B cell (primary cell): ENCODE measurements around the gene RPS15. TPM values are rescaled to one million over a fixed set of nuclear protein-coding genes. Genes with fewer than 3 reads are reported as not detected.

Experiments used
- ATAC-seq: fragments of 200-7000 bp; cut with Tn5 transposase; one replicate; pipeline ENCODE4 v1.10.0; 2021; ENCODE audit warnings: low read depth, mild to moderate bottlenecking, moderate number of reproducible peaks, moderate library complexity
- CTCF ChIA-PET: fragments of 350-600 bp; sonication (Branson Sonifier 250); formaldehyde crosslinking; loops from one replicate; lab custom pipeline; 2021; ENCODE audit warnings: antibody characterized with exemption, inconsistent platforms; lab: Charles Lee
- POLR2A ChIA-PET: fragments of 350-600 bp; sonication (Branson Sonifier 250); formaldehyde crosslinking; loops from one replicate; lab custom pipeline; 2021; ENCODE audit warnings: antibody characterized with exemption; lab: Charles Lee
- DNase-seq: peaks from one replicate; pipeline ENCODE4 v3.0.0; 2013
- H2AFZ ChIP-seq: 2 replicates; pipeline ENCODE4 v1.6.1; 2012; ENCODE audit warnings: mild to moderate bottlenecking, low read depth, low read length; ENCODE audit not compliant: insufficient read depth, poor library complexity, severe bottlenecking
- H3K27ac ChIP-seq, 2 donors: 1 replicate in 1 of 2; 2 replicates in 1 of 2; pipeline ENCODE4 v1.5.1; 2012 to 2013; ENCODE audit warnings: low read length in 2 of 2, mild to moderate bottlenecking in 2 of 2, moderate library complexity in 1 of 2
- H3K27me3 ChIP-seq, 4 experiments: fragments of 200-600 bp in 1 of 4; sonication (generic) in 1 of 4; replicated peaks in 1 of 4; 1 replicate in 2 of 4; 2 replicates in 2 of 4; pipeline versions ENCODE4 v1.6.1 to v1.7.0; 2013 to 2016; ENCODE audit warnings: low read length in 3 of 4, mild to moderate bottlenecking in 2 of 4, mixed read lengths in 1 of 4, moderate library complexity in 1 of 4; ENCODE audit not compliant: insufficient read depth in 4 of 4, control insufficient read depth in 3 of 4; ENCODE audit errors: control extremely low read depth in 1 of 4
- H3K36me3 ChIP-seq, 2 experiments: replicated peaks in 1 of 2; 1 replicate in 1 of 2; 2 replicates in 1 of 2; pipeline versions ENCODE4 v1.6.1 to v1.7.1; 2013; ENCODE audit warnings: low read length in 1 of 2; ENCODE audit not compliant: insufficient read depth in 2 of 2, control insufficient read depth in 1 of 2; ENCODE audit errors: control extremely low read depth in 1 of 2, extremely low read depth in 1 of 2
- H3K4me1 ChIP-seq, 2 donors: fragments of 200-600 bp in 1 of 2; sonication (generic) in 1 of 2; 1 replicate in 1 of 2; 2 replicates in 1 of 2; pipeline versions ENCODE4 v1.5.1 to v1.6.1; 2013 to 2017; ENCODE audit warnings: low read length in 2 of 2; ENCODE audit not compliant: control insufficient read depth in 2 of 2, insufficient read depth in 2 of 2
- H3K4me2 ChIP-seq: replicated peaks from 2 replicates; pipeline ENCODE3; 2012; ENCODE audit warnings: mild to moderate bottlenecking, low read depth, low read length; ENCODE audit not compliant: poor library complexity, severe bottlenecking
- H3K4me3 ChIP-seq, 5 experiments: fragments of 200-600 bp in 1 of 5; sonication (generic) in 1 of 5; 1 replicate in 3 of 5; 2 replicates in 2 of 5; pipeline versions ENCODE4 v1.5.1 to v1.7.0; 2011 to 2016; ENCODE audit warnings: low read length in 4 of 5, mild to moderate bottlenecking in 4 of 5, low read depth in 2 of 5, control low read depth in 1 of 5, moderate library complexity in 1 of 5; ENCODE audit not compliant: insufficient read depth in 1 of 5; ENCODE audit errors: control extremely low read depth in 1 of 5, extremely low read depth in 1 of 5
- H3K79me2 ChIP-seq: fragments of 200-600 bp; sonication (generic); one replicate; pipeline ENCODE4 v1.6.0; 2016; ENCODE audit warnings: low read length; ENCODE audit not compliant: control insufficient read depth, insufficient read depth
- H3K9ac ChIP-seq: fragments of 200-600 bp; sonication (generic); 2 replicates; pipeline ENCODE4 v1.6.1; 2017; ENCODE audit warnings: mild to moderate bottlenecking, low read length, moderate library complexity
- H3K9me3 ChIP-seq, 3 donors: one replicate each; pipeline versions ENCODE4 v1.6.1 to v1.7.1; 2013; ENCODE audit warnings: low read length in 2 of 3; ENCODE audit not compliant: control insufficient read depth in 2 of 3, insufficient read depth in 1 of 3; ENCODE audit errors: control extremely low read depth in 1 of 3
- H4K20me1 ChIP-seq: 2 replicates; pipeline ENCODE4 v1.6.0; 2012; ENCODE audit warnings: mild to moderate bottlenecking, low read length; ENCODE audit not compliant: insufficient read depth, control insufficient read depth, poor library complexity, severe bottlenecking
- H3K27ac Mint-ChIP-seq: one replicate; pipeline ENCODE4 v1.8.0; 2021; ENCODE audit warnings: mixed read lengths
- H3K27me3 Mint-ChIP-seq: one replicate; pipeline ENCODE4 v1.8.0; 2021; ENCODE audit warnings: mixed read lengths
- H3K4me1 Mint-ChIP-seq: one replicate; pipeline ENCODE4 v1.8.0; 2021; ENCODE audit warnings: mixed read lengths
- H3K4me3 Mint-ChIP-seq: one replicate; pipeline ENCODE4 v1.8.0; 2021; ENCODE audit warnings: mixed read lengths
- H3K9me3 Mint-ChIP-seq: one replicate; pipeline ENCODE4 v1.8.0; 2022; ENCODE audit warnings: mixed read lengths; ENCODE audit not compliant: insufficient read depth
- EZH2 ChIP-seq: IDR thresholded peaks from 2 replicates; pipeline ENCODE4 v1.6.1; 2012; ENCODE audit warnings: borderline replicate concordance, low read depth, mild to moderate bottlenecking, moderate library complexity, low read length; ENCODE audit not compliant: insufficient read depth, poor library complexity, severe bottlenecking
- WGBS: methylation state at CpG from one replicate; pipeline ENCODE4 v1.1.5; 2013; ENCODE audit warnings: missing lambda C conversion rate; ENCODE audit not compliant: insufficient coverage; 5-methylcytosine and 5-hydroxymethylcytosine counted together
- intact Hi-C: fragments of 100-400 bp; cut with micrococcal nuclease; formaldehyde crosslinking; loops from one replicate; pipeline ENCODE4 v1.10.0; 2022
- polyA plus RNA-seq: library from polyadenylated mRNA; depleted of rRNA; stranded (reverse); fragments of >200 nt; gene quantifications from 2 replicates; pipeline ENCODE4 v1.2.3, GENCODE V29; 2012
- total RNA-seq, 2 donors: library from RNA; stranded (reverse); fragments of 120-200 nt in 1 of 2; gene quantifications; 1 replicate in 1 of 2; 2 replicates in 1 of 2; pipeline versions ENCODE4 v1.2.3 to v1.2.4, GENCODE V29; 2013 to 2022
- TF ChIP-seq, protein P1 (sequence below): fragments of 200-600 bp; IDR thresholded peaks from one replicate; pipeline ENCODE4 v1.8.0; 2022; ENCODE audit warnings: antibody characterized with exemption, mild to moderate bottlenecking

Gene RPS15
- total and polyA plus RNA-seq, 2 donors (not counting 1 experiment from before 2014, with no cell fraction given), result 1,520 to 6,007 TPM

DNA sequence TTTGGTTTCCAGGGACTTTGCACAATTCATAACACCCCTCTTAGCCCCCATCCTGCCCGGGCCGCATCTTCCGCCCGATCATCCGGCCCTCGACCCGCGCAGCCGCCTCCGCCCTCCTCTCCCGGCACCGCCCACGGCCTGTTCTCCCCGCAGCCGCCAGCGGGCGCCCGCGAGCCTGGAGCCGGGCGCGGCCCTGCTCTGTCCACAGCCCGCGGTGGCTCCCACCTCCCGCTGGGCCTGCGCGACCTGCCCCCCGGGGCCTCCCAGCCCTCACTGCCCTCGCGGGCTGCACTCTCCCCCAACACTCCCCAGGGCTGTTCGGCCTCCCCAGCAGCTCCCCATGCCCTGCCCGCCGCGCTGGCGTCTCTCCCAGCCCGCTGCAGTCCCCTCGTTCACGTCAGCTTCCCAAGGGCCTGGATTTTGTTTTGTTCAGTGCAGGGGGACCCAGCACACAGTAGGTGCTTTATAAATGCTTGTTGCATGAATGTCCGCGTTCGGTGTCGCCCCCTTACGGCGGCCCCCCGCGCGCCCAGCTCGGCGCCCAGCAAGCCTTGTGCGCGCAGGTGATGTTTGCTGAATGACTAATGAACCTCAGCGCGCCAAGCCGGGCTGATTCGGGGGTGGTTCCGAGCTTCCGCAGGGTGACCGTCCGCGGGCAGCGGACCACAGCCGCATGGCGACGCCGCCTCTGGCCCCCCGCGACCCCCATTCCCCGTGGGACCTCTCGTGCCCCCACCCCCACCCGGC is 7.2 kb downstream of the RPS15 start:
- peaks cover 57% of the 10 kb centered on the region for H4K20me1 ChIP-seq
- peak; percentile 94 for ATAC-seq
- H3K9ac ChIP-seq, result peak overlapping the region; percentile 61
- H3K4me3 Mint-ChIP-seq, result peak overlapping the region; percentile 84
- H3K27me3 Mint-ChIP-seq, result peaks cover 24% of the 10 kb centered on the region
- CTCF ChIA-PET, result interaction anchor here (0.8 to 2.5 kb wide), 5 partner anchors 10 to 353 kb away, joined by 3 to 11 read pairs (median 4); no protein-coding TSS in a partner anchor
- H3K9me3 Mint-ChIP-seq, result no peaks in the 10 kb centered on the region
- H3K36me3 ChIP-seq, result peaks cover 0 to 14% of the 10 kb centered on the region in 2 experiments
- POLR2A ChIA-PET, result interaction anchor here (0.6 to 1.7 kb wide), 4 partner anchors 23 to 257 kb away, joined by 3 to 4 read pairs (median 4); no protein-coding TSS in a partner anchor
- H3K4me2 ChIP-seq, result peak overlapping the region; percentile 86
- intact Hi-C loops, result loop anchor here (2.0 kb wide), 1 partner anchor 33 kb away; the partner anchor contains the start of gene C19orf25
- peaks cover 0 to 42% (median 23%) of the 10 kb centered on the region in 4 experiments for H3K27me3 ChIP-seq
- H3K9me3 ChIP-seq, result peaks cover 0 to 21% (median 0%) of the 10 kb centered on the region in 3 donors
- peak overlapping the region; percentile 69 for H2AFZ ChIP-seq
- peaks cover 26% of the 10 kb centered on the region for H3K4me1 Mint-ChIP-seq
- peak; percentile 86 for DNase-seq
- peaks cover 6% of the 10 kb centered on the region for H3K79me2 ChIP-seq
- H3K4me3 ChIP-seq, result peak overlapping the region in 4 of 5 experiments; percentile 36 to 69 (median 52)
- H3K4me1 ChIP-seq, result peaks cover 19 to 29% of the 10 kb centered on the region in 2 donors
- TF ChIP-seq, protein P1, sequence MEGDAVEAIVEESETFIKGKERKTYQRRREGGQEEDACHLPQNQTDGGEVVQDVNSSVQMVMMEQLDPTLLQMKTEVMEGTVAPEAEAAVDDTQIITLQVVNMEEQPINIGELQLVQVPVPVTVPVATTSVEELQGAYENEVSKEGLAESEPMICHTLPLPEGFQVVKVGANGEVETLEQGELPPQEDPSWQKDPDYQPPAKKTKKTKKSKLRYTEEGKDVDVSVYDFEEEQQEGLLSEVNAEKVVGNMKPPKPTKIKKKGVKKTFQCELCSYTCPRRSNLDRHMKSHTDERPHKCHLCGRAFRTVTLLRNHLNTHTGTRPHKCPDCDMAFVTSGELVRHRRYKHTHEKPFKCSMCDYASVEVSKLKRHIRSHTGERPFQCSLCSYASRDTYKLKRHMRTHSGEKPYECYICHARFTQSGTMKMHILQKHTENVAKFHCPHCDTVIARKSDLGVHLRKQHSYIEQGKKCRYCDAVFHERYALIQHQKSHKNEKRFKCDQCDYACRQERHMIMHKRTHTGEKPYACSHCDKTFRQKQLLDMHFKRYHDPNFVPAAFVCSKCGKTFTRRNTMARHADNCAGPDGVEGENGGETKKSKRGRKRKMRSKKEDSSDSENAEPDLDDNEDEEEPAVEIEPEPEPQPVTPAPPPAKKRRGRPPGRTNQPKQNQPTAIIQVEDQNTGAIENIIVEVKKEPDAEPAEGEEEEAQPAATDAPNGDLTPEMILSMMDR, result peak; percentile 98
- TF ChIP-seq EZH2, result no peak
- 3% methylated on average over 60 of the region's 70 CpGs for WGBS
- H3K27ac Mint-ChIP-seq, result peak overlapping the region; percentile 20
- no peak overlapping the region for H3K27ac ChIP-seq
